Measurements from ENCODE around the gene VSIG8.

The VSIG8 gene

GRCh38 chr1:159872891-159873290 lies 10.4 kb upstream of the VSIG8 start:
- Mint-ChIP-seq H3K4me3 (no peak overlapping the region), H3K27ac (no peak overlapping the region), H3K27me3 (peaks cover 15% of the 10 kb centered on the region), H3K36me3 (peaks cover 17% of the 10 kb centered on the region), H3K4me1 (no peaks in the 10 kb centered on the region), H3K9me3 (no peaks in the 10 kb centered on the region)
- ATAC-seq, result no peak

GRCh38 chr1:159870704-159871103 lies 8.2 kb upstream of the VSIG8 start:
- Mint-ChIP-seq H3K36me3 (peaks cover 17% of the 10 kb centered on the region), H3K27ac (no peak overlapping the region), H3K4me1 (no peaks in the 10 kb centered on the region), H3K4me3 (no peak overlapping the region), H3K9me3 (no peaks in the 10 kb centered on the region), H3K27me3 (peaks cover 15% of the 10 kb centered on the region)
- no peak for ATAC-seq

GRCh38 chr1:159869607-159870006 lies 7.2 kb upstream of the VSIG8 start:
- ATAC-seq, result no peak
- Mint-ChIP-seq H3K4me3 (no peak overlapping the region), H3K27me3 (peaks cover 15% of the 10 kb centered on the region), H3K4me1 (no peaks in the 10 kb centered on the region), H3K27ac (no peak overlapping the region), H3K9me3 (no peaks in the 10 kb centered on the region), H3K36me3 (peaks cover 17% of the 10 kb centered on the region)

- peaks cover 15% of the 10 kb centered on the region for H3K27me3 Mint-ChIP-seq
- H3K36me3 Mint-ChIP-seq, result peaks cover 17% of the 10 kb centered on the region
- no peaks in the 10 kb centered on the region for H3K9me3 Mint-ChIP-seq
- ATAC-seq, result no peak
- H3K4me3 Mint-ChIP-seq, result no peak overlapping the region
- no peaks in the 10 kb centered on the region for H3K4me1 Mint-ChIP-seq
- no peak overlapping the region for H3K27ac Mint-ChIP-seq
These were observed 6.7 kb upstream of the VSIG8 start for GRCh38 chr1:159869173-159869572.

- no peak overlapping the region for H3K27ac Mint-ChIP-seq
- ATAC-seq, result no peak
These were observed 6.3 kb upstream of the VSIG8 start for GRCh38 chr1:159868766-159869165.

GRCh38 chr1:159867664-159868026 lies 5.2 kb upstream of the VSIG8 start:
- H3K9me3 Mint-ChIP-seq, result no peaks in the 10 kb centered on the region
- no peak overlapping the region for H3K4me3 Mint-ChIP-seq
- H3K27me3 Mint-ChIP-seq, result peaks cover 8% of the 10 kb centered on the region
- no peaks in the 10 kb centered on the region for H3K4me1 Mint-ChIP-seq
- peaks cover 10% of the 10 kb centered on the region for H3K36me3 Mint-ChIP-seq
- ATAC-seq, result no peak
- H3K27ac Mint-ChIP-seq, result no peak overlapping the region

More at GRCh38 chr1:159868766-159869165, 6.3 kb upstream of the VSIG8 start:
- Mint-ChIP-seq H3K27me3 (peaks cover 15% of the 10 kb centered on the region), H3K4me3 (no peak overlapping the region), H3K9me3 (no peaks in the 10 kb centered on the region), H3K36me3 (peaks cover 17% of the 10 kb centered on the region), H3K4me1 (no peaks in the 10 kb centered on the region)

- no peak for ATAC-seq
- Mint-ChIP-seq H3K4me3 (no peak overlapping the region), H3K27ac (no peak overlapping the region)
These were observed 4.6 kb upstream of the VSIG8 start for GRCh38 chr1:159866905-159867663.

GRCh38 chr1:159866066-159866465 lies 3.6 kb upstream of the VSIG8 start:
- H3K27me3 Mint-ChIP-seq, result no peaks in the 10 kb centered on the region
- H3K27ac Mint-ChIP-seq, result no peak overlapping the region
- no peaks in the 10 kb centered on the region for H3K4me1 Mint-ChIP-seq
- no peak overlapping the region for H3K4me3 Mint-ChIP-seq
- H3K36me3 Mint-ChIP-seq, result peaks cover 2% of the 10 kb centered on the region
- no peaks in the 10 kb centered on the region for H3K9me3 Mint-ChIP-seq
- ATAC-seq, result no peak

More at GRCh38 chr1:159866905-159867663, 4.6 kb upstream of the VSIG8 start:
- H3K36me3 Mint-ChIP-seq, result peaks cover 10% of the 10 kb centered on the region
- H3K27me3 Mint-ChIP-seq, result peaks cover 2% of the 10 kb centered on the region
- no peaks in the 10 kb centered on the region for H3K9me3 Mint-ChIP-seq
- no peaks in the 10 kb centered on the region for H3K4me1 Mint-ChIP-seq

GRCh38 chr1:159864262-159864661 lies 1.8 kb upstream of the VSIG8 start:
- H3K9me3 Mint-ChIP-seq, result no peaks in the 10 kb centered on the region
- no peaks in the 10 kb centered on the region for H3K36me3 Mint-ChIP-seq
- no peak overlapping the region for H3K27ac Mint-ChIP-seq
- no peaks in the 10 kb centered on the region for H3K4me1 Mint-ChIP-seq
- no peak overlapping the region for H3K4me3 Mint-ChIP-seq
- no peak for ATAC-seq
- H3K27me3 Mint-ChIP-seq, result no peaks in the 10 kb centered on the region

- no peak overlapping the region for H3K4me3 Mint-ChIP-seq
- no peaks in the 10 kb centered on the region for H3K36me3 Mint-ChIP-seq
- H3K9me3 Mint-ChIP-seq, result no peaks in the 10 kb centered on the region
- no peak for ATAC-seq
- no peak overlapping the region for H3K27ac Mint-ChIP-seq
- H3K4me1 Mint-ChIP-seq, result no peaks in the 10 kb centered on the region
- H3K27me3 Mint-ChIP-seq, result no peaks in the 10 kb centered on the region
These were observed 426 bp downstream of the VSIG8 start for GRCh38 chr1:159862031-159862430.

- no peaks in the 10 kb centered on the region for H3K27me3 Mint-ChIP-seq
- H3K9me3 Mint-ChIP-seq, result no peaks in the 10 kb centered on the region
- no peak overlapping the region for H3K4me3 Mint-ChIP-seq
- no peaks in the 10 kb centered on the region for H3K4me1 Mint-ChIP-seq
- no peak for ATAC-seq
- no peaks in the 10 kb centered on the region for H3K36me3 Mint-ChIP-seq
- H3K27ac Mint-ChIP-seq, result no peak overlapping the region
These were observed 1.2 kb downstream of the VSIG8 start for GRCh38 chr1:159861218-159861617.

GRCh38 chr1:159860456-159860855 lies 2.0 kb downstream of the VSIG8 start:
- peaks cover under 1% of the 10 kb centered on the region for H3K4me1 Mint-ChIP-seq
- no peaks in the 10 kb centered on the region for H3K9me3 Mint-ChIP-seq
- ATAC-seq, result no peak
- H3K4me3 Mint-ChIP-seq, result no peak overlapping the region
- no peak overlapping the region for H3K27ac Mint-ChIP-seq
- no peaks in the 10 kb centered on the region for H3K36me3 Mint-ChIP-seq
- H3K27me3 Mint-ChIP-seq, result peaks cover 2% of the 10 kb centered on the region

- Mint-ChIP-seq H3K36me3 (no peaks in the 10 kb centered on the region), H3K9me3 (no peaks in the 10 kb centered on the region), H3K4me3 (no peak overlapping the region), H3K27ac (no peak overlapping the region), H3K27me3 (peaks cover 8% of the 10 kb centered on the region), H3K4me1 (peaks cover 7% of the 10 kb centered on the region)
- no peak for ATAC-seq
These were observed 2.6 kb downstream of the VSIG8 start for GRCh38 chr1:159859767-159860322.

- peaks cover 9% of the 10 kb centered on the region for H3K27me3 Mint-ChIP-seq
These were observed 4.6 kb downstream of the VSIG8 start for GRCh38 chr1:159857889-159858288.

GRCh38 chr1:159856576-159856975 lies 5.9 kb downstream of the VSIG8 start:
- H3K36me3 Mint-ChIP-seq, result no peaks in the 10 kb centered on the region
- H3K27ac Mint-ChIP-seq, result no peak overlapping the region
- no peak overlapping the region for H3K4me3 Mint-ChIP-seq
- H3K9me3 Mint-ChIP-seq, result no peaks in the 10 kb centered on the region
- no peak for ATAC-seq
- peaks cover 14% of the 10 kb centered on the region for H3K4me1 Mint-ChIP-seq
- H3K27me3 Mint-ChIP-seq, result peaks cover 9% of the 10 kb centered on the region

More at GRCh38 chr1:159857889-159858288, 4.6 kb downstream of the VSIG8 start:
- Mint-ChIP-seq H3K9me3 (no peaks in the 10 kb centered on the region), H3K36me3 (no peaks in the 10 kb centered on the region), H3K4me3 (no peak overlapping the region), H3K27ac (no peak overlapping the region), H3K4me1 (peaks cover 14% of the 10 kb centered on the region)
- no peak for ATAC-seq

- Mint-ChIP-seq H3K36me3 (no peaks in the 10 kb centered on the region), H3K4me3 (no peak overlapping the region), H3K27ac (peak overlapping the region; percentile 53), H3K9me3 (no peaks in the 10 kb centered on the region), H3K27me3 (peaks cover 9% of the 10 kb centered on the region), H3K4me1 (peaks cover 14% of the 10 kb centered on the region)
- ATAC-seq, result no peak
These were observed 6.7 kb downstream of the VSIG8 start for GRCh38 chr1:159855709-159856108.
